OCI-LY3 (cell line): ENCODE data around the gene AAMP.

Source experiments
- H2AFZ ChIP-seq: fragments of 200-600, 300-600 bp; shearing (Covaris generic); 2 replicates; pipeline ENCODE4 v1.6.0; 2014; ENCODE audit warnings: antibody characterized with exemption, low read depth, low read length
- H3K27ac ChIP-seq: fragments of 200-600, 300-600 bp; sonication (generic); 2 replicates; pipeline ENCODE4 v1.5.1; 2014; ENCODE audit warnings: mild to moderate bottlenecking, low read length, moderate library complexity, mixed read lengths
- H3K27me3 ChIP-seq: fragments of 200-600, 300-600 bp; sonication (generic); 2 replicates; pipeline ENCODE4 v1.6.1; 2014; ENCODE audit warnings: low read depth, low read length, mixed read lengths
- H3K36me3 ChIP-seq: fragments of 200-600, 300-600 bp; sonication (generic); replicated peaks from 2 replicates; pipeline ENCODE3; 2014; ENCODE audit warnings: low read depth, low read length, mixed read lengths
- H3K4me1 ChIP-seq: fragments of 300-600, 200-600 bp; sonication (generic); 2 replicates; pipeline ENCODE4 v1.6.1; 2014; ENCODE audit warnings: low read length, mixed read lengths
- H3K4me2 ChIP-seq: fragments of 200-600, 300-600 bp; sonication (generic); 2 replicates; pipeline ENCODE4 v1.6.1; 2014; ENCODE audit warnings: low read length, mixed read lengths
- H3K4me3 ChIP-seq: fragments of 300-600, 200-600 bp; sonication (generic); 2 replicates; pipeline ENCODE4 v1.5.1; 2014; ENCODE audit warnings: antibody characterized with exemption, mild to moderate bottlenecking, low read length, moderate library complexity
- H3K79me2 ChIP-seq: fragments of 300-600, 200-600 bp; shearing (Covaris generic); 2 replicates; pipeline ENCODE4 v1.6.1; 2014; ENCODE audit warnings: mild to moderate bottlenecking, low read length, mixed read lengths
- H3K9ac ChIP-seq: fragments of 300-600, 200-600 bp; shearing (Covaris generic); 2 replicates; pipeline ENCODE4 v1.6.0; 2014; ENCODE audit warnings: mild to moderate bottlenecking, low read length, moderate library complexity
- H3K9me3 ChIP-seq: fragments of 200-600, 300-600 bp; shearing (Covaris generic); 2 replicates; pipeline ENCODE4 v1.6.1; 2014; ENCODE audit warnings: low read length, mixed read lengths; ENCODE audit not compliant: insufficient read depth
- H4K20me1 ChIP-seq: fragments of 200-600, 300-600 bp; sonication (generic); 2 replicates; pipeline ENCODE4 v1.6.1; 2016; ENCODE audit warnings: low read length, mixed read lengths; ENCODE audit not compliant: insufficient read depth
- CTCF ChIP-seq: fragments of 200-600, 300-600 bp; sonication (generic); IDR thresholded peaks from 2 replicates; pipeline ENCODE4 v1.5.1; 2014; ENCODE audit warnings: antibody characterized with exemption, low read length, low read depth
- EZH2phosphoT487 ChIP-seq: fragments of 200-600 bp; shearing (Covaris generic); IDR thresholded peaks from 2 replicates; pipeline ENCODE4 v1.6.1; 2018; ENCODE audit warnings: antibody characterized with exemption, mixed run types, low read depth

The AAMP gene

GRCh38 chr2:218252509-218253231 is 17.3 kb downstream of the AAMP start:
- no peak overlapping the region for H2AFZ ChIP-seq
- H4K20me1 ChIP-seq = peaks cover 21% of the 10 kb centered on the region
- no peak overlapping the region for H3K4me3 ChIP-seq
- TF ChIP-seq CTCF (no peak), EZH2phosphoT487 (no peak)
- no peaks in the 10 kb centered on the region for H3K27me3 ChIP-seq
- peaks cover 58% of the 10 kb centered on the region for H3K36me3 ChIP-seq
- H3K9me3 ChIP-seq = no peaks in the 10 kb centered on the region
- H3K4me1 ChIP-seq = peaks cover 29% of the 10 kb centered on the region
- H3K9ac ChIP-seq = no peak overlapping the region
- peaks cover 11% of the 10 kb centered on the region; the same call in 1 of the 2 replicates for H3K79me2 ChIP-seq
- H3K4me2 ChIP-seq = no peak overlapping the region
- H3K27ac ChIP-seq = peak overlapping the region; percentile 32; the same call in 1 of the 2 replicates

- Histone ChIP-seq H3K4me3 (no peak overlapping the region), H3K4me2 (no peak overlapping the region), H3K27me3 (no peaks in the 10 kb centered on the region), H3K9me3 (no peaks in the 10 kb centered on the region), H3K27ac (no peak overlapping the region), H3K79me2 (peaks cover 18% of the 10 kb centered on the region; the same call in 1 of the 2 replicates), H3K9ac (no peak overlapping the region), H2AFZ (no peak overlapping the region), H3K4me1 (peaks cover 2% of the 10 kb centered on the region), H4K20me1 (peaks cover 14% of the 10 kb centered on the region), H3K36me3 (peaks cover 63% of the 10 kb centered on the region)
- no peak for TF ChIP-seq CTCF
- TF ChIP-seq EZH2phosphoT487 = no peak
Observed at GRCh38 chr2:218249691-218250090, 20.2 kb downstream of the AAMP start.

- Histone ChIP-seq H3K27me3 (no peaks in the 10 kb centered on the region), H4K20me1 (peaks cover 32% of the 10 kb centered on the region), H3K36me3 (peaks cover 80% of the 10 kb centered on the region), H3K9me3 (no peaks in the 10 kb centered on the region), H3K4me1 (no peaks in the 10 kb centered on the region), H2AFZ (no peak overlapping the region), H3K4me3 (no peak overlapping the region), H3K4me2 (no peak overlapping the region), H3K9ac (no peak overlapping the region), H3K27ac (no peak overlapping the region), H3K79me2 (peaks cover 44% of the 10 kb centered on the region)
- no peak for TF ChIP-seq EZH2phosphoT487
- no peak for TF ChIP-seq CTCF
Observed at GRCh38 chr2:218245214-218245613, 24.7 kb downstream of the AAMP start.

GRCh38 chr2:218244665-218245064 is 25.3 kb downstream of the AAMP start:
- TF ChIP-seq EZH2phosphoT487 (no peak), CTCF (no peak)
- Histone ChIP-seq H3K36me3 (peaks cover 78% of the 10 kb centered on the region), H3K79me2 (peaks cover 44% of the 10 kb centered on the region)

More at GRCh38 chr2:218244665-218245064, 25.3 kb downstream of the AAMP start:
- Histone ChIP-seq H3K9me3 (no peaks in the 10 kb centered on the region), H4K20me1 (peaks cover 32% of the 10 kb centered on the region), H3K4me2 (no peak overlapping the region), H3K27ac (no peak overlapping the region), H2AFZ (no peak overlapping the region), H3K4me1 (no peaks in the 10 kb centered on the region), H3K4me3 (no peak overlapping the region), H3K27me3 (no peaks in the 10 kb centered on the region), H3K9ac (no peak overlapping the region)
